Hepatocyte (in vitro differentiated cells): ENCODE data around the gene RCBTB1.

Source experiments
- CTCF ChIP-seq: fragments of 200-600 bp; sonication (generic); IDR thresholded peaks from 2 replicates; pipeline ENCODE4 v1.5.1; 2016; ENCODE audit warnings: antibody characterized with exemption, mild to moderate bottlenecking; ENCODE audit not compliant: poor library complexity
- EZH2 ChIP-seq: fragments of 200-600 bp; sonication (generic); IDR thresholded peaks from 2 replicates; pipeline ENCODE4 v1.6.1; 2016; ENCODE audit warnings: antibody characterized with exemption, mild to moderate bottlenecking, borderline replicate concordance

GRCh38 chr13:49546561-49546960 lies 38.8 kb downstream of the RCBTB1 start:
- no peak for TF ChIP-seq CTCF
- no peak for TF ChIP-seq EZH2
